GM23338 (cell line): Measurements from ENCODE around the gene FGF13.

Source experiments
- CREB1 ChIP-seq: fragments of 250-450 bp; sonication (Bioruptor Pico); IDR thresholded peaks from 2 replicates; pipeline ENCODE4 v1.5.0; 2020; ENCODE audit warnings: low read depth, mild to moderate bottlenecking, moderate library complexity
- EZH2 ChIP-seq: fragments of 200-600 bp; sonication (generic); IDR thresholded peaks from one replicate; pipeline ENCODE4 v1.8.0; 2017; ENCODE audit warnings: antibody characterized with exemption, mild to moderate bottlenecking, low read depth; ENCODE audit not compliant: unreplicated experiment
- EZH2phosphoT487 ChIP-seq: fragments of 200-600 bp; sonication (generic); IDR thresholded peaks from one replicate; pipeline ENCODE4 v1.8.1; 2018; ENCODE audit warnings: antibody characterized with exemption; ENCODE audit not compliant: unreplicated experiment
- JUNB ChIP-seq: IDR thresholded peaks from one replicate; pipeline ENCODE4 v1.6.1; 2016; ENCODE audit warnings: antibody characterized with exemption; ENCODE audit not compliant: unreplicated experiment
- POLR2AphosphoS5 ChIP-seq: IDR thresholded peaks from 2 replicates; pipeline ENCODE4 v1.6.1; 2016; ENCODE audit warnings: antibody characterized with exemption, low read depth
- ZNF114 ChIP-seq: fragments of 250-450 bp; sonication (Bioruptor Pico); IDR thresholded peaks from 2 replicates; pipeline ENCODE4 v1.5.0; 2020; ENCODE audit warnings: mild to moderate bottlenecking, moderate library complexity
- ZNF331 ChIP-seq: fragments of 250-450 bp; sonication (Bioruptor Pico); IDR thresholded peaks from 2 replicates; pipeline ENCODE4 v1.5.0; 2020; ENCODE audit warnings: low read depth, mild to moderate bottlenecking, moderate library complexity
- TF ChIP-seq, protein P1 (sequence below): IDR thresholded peaks from 2 replicates; pipeline ENCODE4 v1.6.1; 2016; ENCODE audit warnings: antibody characterized with exemption
- TF ChIP-seq, protein P2 (sequence below): IDR thresholded peaks from one replicate; pipeline ENCODE4 v1.6.1; 2018; ENCODE audit warnings: antibody characterized with exemption; ENCODE audit not compliant: unreplicated experiment
- TF ChIP-seq, protein P3 (sequence below), 2 experiments: fragments of 200-600 bp in 1 of 2; sonication (generic) in 1 of 2; conservative IDR thresholded peaks; 2 replicates each; pipeline versions ENCODE4 v1.5.1 to v1.6.1; 2016 to 2017; ENCODE audit warnings: antibody characterized with exemption in 2 of 2, low read depth in 2 of 2, mild to moderate bottlenecking in 2 of 2, moderate library complexity in 1 of 2

DNA sequence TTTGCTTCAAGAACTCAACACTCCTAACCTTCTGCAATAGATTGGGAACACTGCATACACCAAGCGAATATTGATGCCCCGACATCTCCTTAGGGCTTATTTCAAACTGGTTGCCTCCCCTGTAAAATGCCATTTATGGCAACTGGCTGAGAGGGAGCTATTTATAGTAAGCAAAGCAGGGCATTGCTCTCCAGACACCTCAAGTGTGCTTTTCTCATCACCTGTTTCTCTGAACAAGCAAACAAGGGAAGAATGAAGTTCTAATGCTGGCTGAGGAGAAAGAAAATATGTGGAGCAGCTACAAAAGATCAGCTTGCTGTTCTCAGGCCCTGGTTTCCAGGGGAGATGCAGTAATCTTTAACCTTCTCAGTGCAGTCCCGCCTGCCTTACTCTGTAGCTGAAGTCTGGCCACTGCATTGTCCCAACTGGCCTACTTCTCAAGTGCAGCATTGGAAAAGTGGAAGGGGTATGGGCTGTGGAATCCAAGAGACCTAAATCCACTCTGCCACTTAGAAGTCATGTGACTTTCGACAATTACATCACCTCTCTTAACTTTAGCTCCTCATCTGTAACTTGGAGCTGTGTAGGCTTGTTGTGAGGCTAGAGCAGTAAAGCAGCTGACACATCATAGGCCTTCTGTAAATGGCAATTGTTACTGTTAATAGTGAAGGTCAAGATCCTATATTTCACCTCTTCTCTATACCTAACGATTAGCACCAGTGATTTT is 47.9 kb upstream of the FGF13 start:
- TF ChIP-seq, protein P1, sequence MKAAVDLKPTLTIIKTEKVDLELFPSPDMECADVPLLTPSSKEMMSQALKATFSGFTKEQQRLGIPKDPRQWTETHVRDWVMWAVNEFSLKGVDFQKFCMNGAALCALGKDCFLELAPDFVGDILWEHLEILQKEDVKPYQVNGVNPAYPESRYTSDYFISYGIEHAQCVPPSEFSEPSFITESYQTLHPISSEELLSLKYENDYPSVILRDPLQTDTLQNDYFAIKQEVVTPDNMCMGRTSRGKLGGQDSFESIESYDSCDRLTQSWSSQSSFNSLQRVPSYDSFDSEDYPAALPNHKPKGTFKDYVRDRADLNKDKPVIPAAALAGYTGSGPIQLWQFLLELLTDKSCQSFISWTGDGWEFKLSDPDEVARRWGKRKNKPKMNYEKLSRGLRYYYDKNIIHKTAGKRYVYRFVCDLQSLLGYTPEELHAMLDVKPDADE, result no peak
- TF ChIP-seq, protein P2, sequence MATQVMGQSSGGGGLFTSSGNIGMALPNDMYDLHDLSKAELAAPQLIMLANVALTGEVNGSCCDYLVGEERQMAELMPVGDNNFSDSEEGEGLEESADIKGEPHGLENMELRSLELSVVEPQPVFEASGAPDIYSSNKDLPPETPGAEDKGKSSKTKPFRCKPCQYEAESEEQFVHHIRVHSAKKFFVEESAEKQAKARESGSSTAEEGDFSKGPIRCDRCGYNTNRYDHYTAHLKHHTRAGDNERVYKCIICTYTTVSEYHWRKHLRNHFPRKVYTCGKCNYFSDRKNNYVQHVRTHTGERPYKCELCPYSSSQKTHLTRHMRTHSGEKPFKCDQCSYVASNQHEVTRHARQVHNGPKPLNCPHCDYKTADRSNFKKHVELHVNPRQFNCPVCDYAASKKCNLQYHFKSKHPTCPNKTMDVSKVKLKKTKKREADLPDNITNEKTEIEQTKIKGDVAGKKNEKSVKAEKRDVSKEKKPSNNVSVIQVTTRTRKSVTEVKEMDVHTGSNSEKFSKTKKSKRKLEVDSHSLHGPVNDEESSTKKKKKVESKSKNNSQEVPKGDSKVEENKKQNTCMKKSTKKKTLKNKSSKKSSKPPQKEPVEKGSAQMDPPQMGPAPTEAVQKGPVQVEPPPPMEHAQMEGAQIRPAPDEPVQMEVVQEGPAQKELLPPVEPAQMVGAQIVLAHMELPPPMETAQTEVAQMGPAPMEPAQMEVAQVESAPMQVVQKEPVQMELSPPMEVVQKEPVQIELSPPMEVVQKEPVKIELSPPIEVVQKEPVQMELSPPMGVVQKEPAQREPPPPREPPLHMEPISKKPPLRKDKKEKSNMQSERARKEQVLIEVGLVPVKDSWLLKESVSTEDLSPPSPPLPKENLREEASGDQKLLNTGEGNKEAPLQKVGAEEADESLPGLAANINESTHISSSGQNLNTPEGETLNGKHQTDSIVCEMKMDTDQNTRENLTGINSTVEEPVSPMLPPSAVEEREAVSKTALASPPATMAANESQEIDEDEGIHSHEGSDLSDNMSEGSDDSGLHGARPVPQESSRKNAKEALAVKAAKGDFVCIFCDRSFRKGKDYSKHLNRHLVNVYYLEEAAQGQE, result no peak
- TF ChIP-seq, protein P3, sequence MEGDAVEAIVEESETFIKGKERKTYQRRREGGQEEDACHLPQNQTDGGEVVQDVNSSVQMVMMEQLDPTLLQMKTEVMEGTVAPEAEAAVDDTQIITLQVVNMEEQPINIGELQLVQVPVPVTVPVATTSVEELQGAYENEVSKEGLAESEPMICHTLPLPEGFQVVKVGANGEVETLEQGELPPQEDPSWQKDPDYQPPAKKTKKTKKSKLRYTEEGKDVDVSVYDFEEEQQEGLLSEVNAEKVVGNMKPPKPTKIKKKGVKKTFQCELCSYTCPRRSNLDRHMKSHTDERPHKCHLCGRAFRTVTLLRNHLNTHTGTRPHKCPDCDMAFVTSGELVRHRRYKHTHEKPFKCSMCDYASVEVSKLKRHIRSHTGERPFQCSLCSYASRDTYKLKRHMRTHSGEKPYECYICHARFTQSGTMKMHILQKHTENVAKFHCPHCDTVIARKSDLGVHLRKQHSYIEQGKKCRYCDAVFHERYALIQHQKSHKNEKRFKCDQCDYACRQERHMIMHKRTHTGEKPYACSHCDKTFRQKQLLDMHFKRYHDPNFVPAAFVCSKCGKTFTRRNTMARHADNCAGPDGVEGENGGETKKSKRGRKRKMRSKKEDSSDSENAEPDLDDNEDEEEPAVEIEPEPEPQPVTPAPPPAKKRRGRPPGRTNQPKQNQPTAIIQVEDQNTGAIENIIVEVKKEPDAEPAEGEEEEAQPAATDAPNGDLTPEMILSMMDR (conservative IDR thresholded peaks at IDR 0.05; ENCODE audit: low read depth in 2 of 2), result no peak
- no peak for TF ChIP-seq POLR2AphosphoS5
- TF ChIP-seq CREB1, result no peak
- no peak for TF ChIP-seq EZH2
- TF ChIP-seq EZH2phosphoT487, result no peak
- no peak for TF ChIP-seq ZNF331 (CRISPR knock-in tag)
- no peak for TF ChIP-seq JUNB
- no peak for TF ChIP-seq ZNF114 (CRISPR knock-in tag)
